Loucy (cell line): ENCODE measurements around the gene XPNPEP2.

Source experiments
- H2AFZ ChIP-seq: fragments of 200-600 bp; sonication (generic); 2 replicates; pipeline ENCODE4 v1.6.0; 2016; ENCODE audit warnings: antibody characterized with exemption, mild to moderate bottlenecking, low read length, moderate library complexity
- H3F3A ChIP-seq: fragments of 200-600 bp; 2 replicates; pipeline ENCODE4 v1.6.0; 2016; ENCODE audit warnings: antibody characterized with exemption, low read depth, mild to moderate bottlenecking
- H3K27me3 ChIP-seq: fragments of 200-600 bp; sonication (generic); 2 replicates; pipeline ENCODE4 v1.6.1; 2014; ENCODE audit warnings: low read length, mild to moderate bottlenecking; ENCODE audit not compliant: insufficient read depth, poor library complexity, severe bottlenecking
- H3K36me3 ChIP-seq: fragments of 200-600 bp; sonication (generic); 2 replicates; pipeline ENCODE4 v1.6.1; 2016; ENCODE audit warnings: low read length; ENCODE audit not compliant: insufficient read depth
- H3K4me1 ChIP-seq: fragments of 200-600 bp; sonication (generic); 2 replicates; pipeline ENCODE4 v1.5.1; 2014; ENCODE audit warnings: low read length, mild to moderate bottlenecking; ENCODE audit not compliant: insufficient read depth, poor library complexity, severe bottlenecking
- H3K4me2 ChIP-seq: fragments of 200-600 bp; sonication (generic); 2 replicates; pipeline ENCODE4 v1.6.0; 2014; ENCODE audit warnings: antibody characterized with exemption, low read length, low read depth, mild to moderate bottlenecking; ENCODE audit not compliant: poor library complexity, severe bottlenecking
- H3K4me3 ChIP-seq: fragments of 200-600 bp; sonication (generic); 2 replicates; pipeline ENCODE4 v1.5.1; 2014; ENCODE audit warnings: low read length, mild to moderate bottlenecking, mixed read lengths; ENCODE audit not compliant: poor library complexity, severe bottlenecking
- H3K79me2 ChIP-seq: fragments of 200-600 bp; sonication (generic); 2 replicates; pipeline ENCODE4 v1.6.1; 2014; ENCODE audit warnings: low read length; ENCODE audit not compliant: insufficient read depth
- H3K9ac ChIP-seq: fragments of 200-600 bp; sonication (generic); 2 replicates; pipeline ENCODE4 v1.6.0; 2014; ENCODE audit warnings: mild to moderate bottlenecking, low read depth, low read length, moderate library complexity; ENCODE audit not compliant: poor library complexity, severe bottlenecking
- H3K9me2 ChIP-seq: fragments of 200-600 bp; sonication (generic); replicated peaks from 2 replicates; pipeline ENCODE4 v1.6.1; 2016; ENCODE audit warnings: low read depth, low read length, mixed read lengths
- H3K9me3 ChIP-seq: fragments of 200-600 bp; sonication (generic); 2 replicates; pipeline ENCODE4 v1.6.1; 2014; ENCODE audit warnings: mild to moderate bottlenecking, antibody characterized with exemption, low read length, low read depth; ENCODE audit not compliant: insufficient read depth
- H4K20me1 ChIP-seq: fragments of 200-600 bp; sonication (generic); 2 replicates; pipeline ENCODE4 v1.6.0; 2014; ENCODE audit warnings: antibody characterized with exemption, low read length, mild to moderate bottlenecking; ENCODE audit not compliant: insufficient read depth, poor library complexity, severe bottlenecking
- CTCF ChIP-seq: fragments of 200-600 bp; sonication (generic); conservative IDR thresholded peaks from 2 replicates; pipeline ENCODE4 v1.5.1; 2014; ENCODE audit warnings: mild to moderate bottlenecking, antibody characterized with exemption, low read length
- EZH2phosphoT487 ChIP-seq: fragments of 200-600 bp; IDR thresholded peaks from 2 replicates; pipeline ENCODE4 v1.6.1; 2018; ENCODE audit warnings: antibody characterized with exemption, mild to moderate bottlenecking, moderate library complexity, borderline replicate concordance

XPNPEP2 gene

DNA sequence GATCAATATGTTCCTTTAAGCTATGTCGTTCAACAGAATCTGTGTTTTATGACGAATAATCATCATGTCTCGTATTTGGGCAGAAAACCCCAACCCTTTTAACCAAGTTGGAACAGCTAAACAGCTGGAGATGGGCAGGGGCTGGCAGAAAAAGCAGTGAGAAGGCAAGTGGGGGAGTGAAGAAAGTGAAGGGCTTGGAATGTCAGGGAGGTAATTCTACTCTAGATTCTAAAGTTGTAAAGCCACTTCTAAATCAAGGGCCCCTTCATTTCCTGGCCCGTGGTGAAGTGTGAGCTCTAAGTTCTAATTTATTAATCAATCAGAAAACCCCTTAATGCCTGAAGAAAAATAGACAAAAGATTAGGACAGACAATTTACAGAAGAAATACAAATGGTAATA, 61.4 kb downstream of the XPNPEP2 start:
- H3K4me1 ChIP-seq, result peaks cover 30% of the 10 kb centered on the region
- no peaks in the 10 kb centered on the region for H3K9me2 ChIP-seq
- H2AFZ ChIP-seq, result no peak overlapping the region
- peaks cover 2% of the 10 kb centered on the region for H4K20me1 ChIP-seq
- H3K4me2 ChIP-seq, result no peak overlapping the region
- H3K79me2 ChIP-seq, result no peaks in the 10 kb centered on the region
- H3K4me3 ChIP-seq, result no peak overlapping the region
- no peak overlapping the region for H3K9ac ChIP-seq
- peaks cover 17% of the 10 kb centered on the region; the same call in 1 of the 2 replicates for H3K36me3 ChIP-seq
- no peaks in the 10 kb centered on the region for H3K9me3 ChIP-seq
- no peaks in the 10 kb centered on the region for H3F3A ChIP-seq
- no peaks in the 10 kb centered on the region for H3K27me3 ChIP-seq
- TF ChIP-seq CTCF (no peak), EZH2phosphoT487 (no peak)

- Histone ChIP-seq H3K9ac (no peak overlapping the region), H3K9me2 (no peaks in the 10 kb centered on the region), H3K79me2 (no peaks in the 10 kb centered on the region), H3K36me3 (peaks cover 12% of the 10 kb centered on the region; the same call in 1 of the 2 replicates), H2AFZ (no peak overlapping the region), H3K9me3 (no peaks in the 10 kb centered on the region), H4K20me1 (no peaks in the 10 kb centered on the region), H3F3A (no peaks in the 10 kb centered on the region), H3K4me2 (no peak overlapping the region), H3K4me1 (peaks cover 23% of the 10 kb centered on the region), H3K27me3 (no peaks in the 10 kb centered on the region), H3K4me3 (no peak overlapping the region)
- TF ChIP-seq EZH2phosphoT487 (no peak), CTCF (no peak)
These were observed 64.1 kb downstream of the XPNPEP2 start for GRCh38 chrX:129802863-129803262.

DNA sequence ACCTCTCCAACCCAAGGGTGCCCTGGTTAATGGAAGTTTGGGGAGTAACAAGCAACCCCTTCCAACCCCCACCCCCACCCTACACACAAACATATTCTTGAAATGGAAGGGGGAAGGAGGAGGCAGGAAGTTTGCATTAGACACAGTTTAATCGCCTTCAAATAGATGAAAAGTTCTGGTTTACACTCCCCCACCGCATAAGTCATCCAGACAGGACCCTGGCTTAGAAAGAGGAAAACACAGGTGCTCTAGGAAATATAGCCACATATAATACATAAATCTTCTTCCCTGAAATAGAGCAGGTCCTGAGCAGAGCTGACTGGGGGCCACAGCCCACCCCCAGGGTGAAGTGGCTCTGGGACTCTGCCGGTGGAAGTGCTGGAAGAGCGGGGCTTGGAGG, 66.0 kb downstream of the XPNPEP2 start:
- Histone ChIP-seq H3K4me3 (no peak overlapping the region), H3F3A (no peaks in the 10 kb centered on the region), H3K4me2 (no peak overlapping the region), H3K27me3 (no peaks in the 10 kb centered on the region), H2AFZ (no peak overlapping the region), H3K9ac (no peak overlapping the region), H3K9me2 (no peaks in the 10 kb centered on the region), H3K36me3 (peaks cover 19% of the 10 kb centered on the region; the same call in 1 of the 2 replicates), H3K4me1 (peaks cover 10% of the 10 kb centered on the region), H3K79me2 (no peaks in the 10 kb centered on the region), H3K9me3 (no peaks in the 10 kb centered on the region), H4K20me1 (no peaks in the 10 kb centered on the region)
- no peak for TF ChIP-seq EZH2phosphoT487
- TF ChIP-seq CTCF, result no peak
